K562 (cell line): ENCODE results near the gene ZNF148. TPM values are rescaled to one million over a fixed set of nuclear protein-coding genes. Genes with fewer than 3 reads are reported as not detected.

Source experiments
- ATAC-seq: fragments of 200-7000 bp; cut with Tn5 transposase; 3 replicates; pipeline ENCODE4 v1.9.1; 2020; ENCODE audit warnings: moderate library complexity
- BruUV-seq: library from RNA; stranded (reverse); fragments of 400-500 nt; replicated peaks from 2 replicates; lab custom pipeline; 2021; lab: Mats Ljungman, UMichigan
- CTCF ChIA-PET: fragments of 300-600 bp; formaldehyde crosslinking; extraction: SDS; loops from one replicate; lab custom pipeline; 2021; ENCODE audit warnings: low intra/inter-chr PET ratio; lab: Yijun Ruan, JAX
- POLR2A ChIA-PET: fragments of 300-600, 350-650 bp; sonication (Branson Sonifier 250); formaldehyde crosslinking; extraction: SDS; loops from one replicate; lab custom pipeline; 2021; ENCODE audit warnings: antibody characterized with exemption, inconsistent platforms; lab: Yijun Ruan, JAX
- DNase-seq, 4 experiments: peaks; one replicate each; pipeline versions ENCODE4 v3.0.0 to v3.0.0-alpha.2; 2011 to 2018; ENCODE audit warnings: low spot score in 3 of 4, mixed read lengths in 3 of 4; ENCODE audit errors: extremely low read depth in 1 of 4
- FAIRE-seq: peaks from 2 replicates; lab custom pipeline; 2011; peaks lifted over from hg19 to GRCh38; lab: Jason Lieb, UNC
- H2AFZ ChIP-seq: 2 replicates; pipeline ENCODE4 v1.6.0; 2011; ENCODE audit warnings: low read depth, low read length, control low read depth, inconsistent platforms
- H3K27ac ChIP-seq: fragments of 200-600 bp; 3 replicates; pipeline ENCODE4 v1.8.0; 2011; ENCODE audit warnings: low read depth, mild to moderate bottlenecking, control low read depth, inconsistent platforms, low read length, moderate library complexity, mixed read lengths; ENCODE audit errors: extremely low read depth
- H3K27me3 ChIP-seq, 2 experiments: fragments of 300-600 bp in 1 of 2; 2 replicates in 1 of 2; 3 replicates in 1 of 2; pipeline versions ENCODE4 v1.6.0 to v1.8.0; 2011; ENCODE audit warnings: inconsistent platforms in 2 of 2, low read length in 2 of 2, mild to moderate bottlenecking in 1 of 2, mixed read lengths in 1 of 2, moderate library complexity in 1 of 2; ENCODE audit not compliant: control insufficient read depth in 2 of 2, insufficient read depth in 2 of 2
- H3K36me3 ChIP-seq: fragments of 300-600 bp; 3 replicates; pipeline ENCODE4 v1.8.0; 2011; ENCODE audit warnings: mild to moderate bottlenecking, low read length, inconsistent platforms; ENCODE audit not compliant: control insufficient read depth, insufficient read depth
- H3K4me1 ChIP-seq, 2 experiments: fragments of 200-600 bp in 1 of 2; replicated peaks in 1 of 2; 2 replicates in 1 of 2; 3 replicates in 1 of 2; pipeline versions ENCODE4 v1.5.1 to v1.8.0; 2011; ENCODE audit warnings: inconsistent platforms in 2 of 2, low read length in 2 of 2, mild to moderate bottlenecking in 1 of 2, mixed read lengths in 1 of 2, moderate library complexity in 1 of 2; ENCODE audit not compliant: control insufficient read depth in 2 of 2, insufficient read depth in 2 of 2
- H3K4me2 ChIP-seq: 2 replicates; pipeline ENCODE4 v1.6.1; 2011; ENCODE audit warnings: low read length, control low read depth, inconsistent platforms, mixed read lengths; ENCODE audit not compliant: insufficient read depth
- H3K4me3 ChIP-seq: fragments of 200-600 bp; sonication (generic), shearing (Covaris generic); 2 replicates; pipeline ENCODE4 v1.5.1; 2016; ENCODE audit warnings: control low read depth, inconsistent platforms
- H3K79me2 ChIP-seq: fragments of 200-600 bp; 3 replicates; pipeline ENCODE4 v1.8.0; 2011; ENCODE audit warnings: low read length, inconsistent platforms; ENCODE audit not compliant: control insufficient read depth, insufficient read depth
- H3K9ac ChIP-seq, 2 experiments: 2 replicates each; pipeline versions ENCODE4 v1.6.0 to v1.6.1; 2011; ENCODE audit warnings: low read depth in 2 of 2, low read length in 2 of 2, control low read depth in 1 of 2, inconsistent platforms in 1 of 2, mild to moderate bottlenecking in 1 of 2, mixed read lengths in 1 of 2; ENCODE audit not compliant: insufficient read depth in 1 of 2
- H3K9me1 ChIP-seq: one replicate; pipeline ENCODE4 v1.6.0; 2011; ENCODE audit warnings: inconsistent platforms, mild to moderate bottlenecking, low read length, moderate library complexity; ENCODE audit not compliant: control insufficient read depth, insufficient read depth
- H3K9me3 ChIP-seq: replicated peaks from 2 replicates; pipeline ENCODE4 v1.5.1; 2011; ENCODE audit warnings: low read depth, low read length, inconsistent platforms; ENCODE audit not compliant: control insufficient read depth, insufficient read depth
- H4K20me1 ChIP-seq: replicated peaks from 2 replicates; pipeline ENCODE4 v1.6.1; 2011; ENCODE audit warnings: low read length, inconsistent platforms, mixed read lengths; ENCODE audit not compliant: control insufficient read depth, insufficient read depth
- ATF1 ChIP-seq, 2 experiments: fragments of 450-650 bp in 1 of 2; IDR thresholded peaks; 2 replicates each; pipeline ENCODE4 v1.6.1; 2016; ENCODE audit warnings: missing compliant biosample characterization in 1 of 2, missing genetic modification characterization in 1 of 2
- CHD2 ChIP-seq: IDR thresholded peaks from 2 replicates; pipeline ENCODE4 v1.6.1; 2011; ENCODE audit warnings: low read depth, low read length
- FUS ChIP-seq: fragments of 200-400 bp; formaldehyde crosslinking; optimal IDR thresholded peaks from 2 replicates; pipeline ENCODE3; 2017; ENCODE audit warnings: low read depth, low read length
- MAFK ChIP-seq: IDR thresholded peaks from 2 replicates; pipeline ENCODE4 v1.6.1; 2011; ENCODE audit warnings: low read length, improper control_type of control experiment
- PPARD ChIP-seq: fragments of 250-450 bp; sonication (Bioruptor Pico); IDR thresholded peaks from 2 replicates; pipeline ENCODE4 v1.8.0; 2022; ENCODE audit warnings: inconsistent platforms, mild to moderate bottlenecking, moderate library complexity
- ZBED1 ChIP-seq: IDR thresholded peaks from 2 replicates; pipeline ENCODE4 v1.6.1; 2014
- ZNF3 ChIP-seq: fragments of 250-450 bp; sonication (Bioruptor Pico); IDR thresholded peaks from 2 replicates; pipeline ENCODE4 v1.5.0; 2021; ENCODE audit warnings: mild to moderate bottlenecking, moderate library complexity
- ZNF316 ChIP-seq: fragments of 450-650 bp; IDR thresholded peaks from 2 replicates; pipeline ENCODE4 v1.6.1; 2016
- ZNF77 ChIP-seq: fragments of 250-450 bp; sonication (Bioruptor Pico); IDR thresholded peaks from 2 replicates; pipeline ENCODE4 v1.5.0; 2020
- WGBS: fragments of 100-300 bp; shearing (Covaris generic); methylation state at CpG from one replicate; pipeline ENCODE4 v1.1.6; 2016; ENCODE audit warnings: low coverage, mixed read lengths; ENCODE audit not compliant: insufficient coverage; ENCODE audit errors: missing lambda C conversion rate; 5-methylcytosine and 5-hydroxymethylcytosine counted together
- in situ Hi-C: fragments of 300-500 bp; cut with MboI; formaldehyde crosslinking; loops from 4 replicates; pipeline ENCODE4 v1.15.0; 2018; ENCODE audit warnings: inconsistent platforms, mixed read lengths
- intact Hi-C: fragments of 100-400 bp; cut with micrococcal nuclease; formaldehyde crosslinking; loops from 2 replicates; pipeline ENCODE4 v1.14.2; 2022
- polyA plus RNA-seq, 8 experiments: library from polyadenylated mRNA; depleted of rRNA in 4 of 8; stranded (reverse) in 5 of 8; unstranded in 3 of 8; fragments of >200 nt; fragmentation: Nextera tagmentation in 2 of 8; fragmentation: Illumina TruSeq in 1 of 8; extraction: Ambion mirVana in 2 of 8; extraction: Trizol in 1 of 8; gene quantifications; 2 replicates each; pipeline versions ENCODE4 v1.2.1 to v1.2.3, GENCODE V29; 2011 to 2014; ENCODE audit warnings: inconsistent platforms in 1 of 8, missing spikeins in 1 of 8
- total RNA-seq, 7 experiments: library from RNA; depleted of rRNA in 6 of 7; stranded (reverse); fragments of >200 nt in 6 of 7; fragmentation: Illumina TruSeq in 2 of 7; extraction: Trizol in 2 of 7; gene quantifications; 2 replicates each; pipeline versions ENCODE4 v1.2.1 to v1.2.3, GENCODE V29; 2011 to 2021; ENCODE audit warnings: low replicate concordance in 1 of 7
- TF ChIP-seq, protein P1 (sequence below): fragments of 250-450 bp; sonication (Bioruptor Pico); IDR thresholded peaks from 2 replicates; pipeline ENCODE4 v1.8.0; 2022; ENCODE audit warnings: moderate library complexity, mild to moderate bottlenecking, inconsistent platforms

The ZNF148 gene
- total and polyA plus RNA-seq, 9 of the 15 experiments (the other 6 are each of a cell fraction or from before 2014, with no cell fraction given) = 2.7 to 15.1 (median 8.3) TPM

DNA sequence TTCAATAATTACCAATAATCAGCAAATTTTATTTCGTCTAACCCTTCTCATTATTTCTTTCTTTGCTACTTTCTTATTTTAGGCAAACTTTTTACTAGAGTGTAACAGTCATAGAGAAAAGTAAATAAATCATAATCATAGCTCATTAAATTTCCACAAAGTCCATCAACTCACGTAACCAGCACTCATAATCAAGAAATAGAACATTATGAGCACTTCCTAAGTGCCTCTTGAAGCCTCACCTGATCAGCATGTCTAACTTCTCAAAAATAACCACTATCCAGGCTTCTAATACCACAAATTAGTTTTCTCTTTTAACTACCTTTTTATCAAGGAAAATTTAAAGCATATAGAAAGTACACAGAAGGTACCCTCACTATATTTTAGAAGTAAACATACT lies 124.2 kb downstream of the ZNF148 start:
- Histone ChIP-seq H3K9me1 (no peaks in the 10 kb centered on the region), H4K20me1 (no peaks in the 10 kb centered on the region), H3K79me2 (no peaks in the 10 kb centered on the region), H3K9ac (no peak overlapping the region), H3K27ac (no peak overlapping the region), H2AFZ (no peak overlapping the region), H3K27me3 (no peaks in the 10 kb centered on the region), H3K4me2 (no peak overlapping the region), H3K4me1 (no peaks in the 10 kb centered on the region), H3K9me3 (no peaks in the 10 kb centered on the region), H3K36me3 (no peaks in the 10 kb centered on the region), H3K4me3 (no peak overlapping the region)
- intact Hi-C loops (no loop called here), in situ Hi-C loops (no loop called here)
- no TSS peak for BruUV-seq
- no peak for ATAC-seq
- TF ChIP-seq ZBED1 (no peak), ATF1 (CRISPR knock-in tag; IDR thresholded peaks at IDR 0.05) (no peak), ATF1 (tag; IDR thresholded peaks at IDR 0.05) (no peak), ZNF316 (peak; percentile 37), FUS (no peak)
- TF ChIP-seq, protein P1, sequence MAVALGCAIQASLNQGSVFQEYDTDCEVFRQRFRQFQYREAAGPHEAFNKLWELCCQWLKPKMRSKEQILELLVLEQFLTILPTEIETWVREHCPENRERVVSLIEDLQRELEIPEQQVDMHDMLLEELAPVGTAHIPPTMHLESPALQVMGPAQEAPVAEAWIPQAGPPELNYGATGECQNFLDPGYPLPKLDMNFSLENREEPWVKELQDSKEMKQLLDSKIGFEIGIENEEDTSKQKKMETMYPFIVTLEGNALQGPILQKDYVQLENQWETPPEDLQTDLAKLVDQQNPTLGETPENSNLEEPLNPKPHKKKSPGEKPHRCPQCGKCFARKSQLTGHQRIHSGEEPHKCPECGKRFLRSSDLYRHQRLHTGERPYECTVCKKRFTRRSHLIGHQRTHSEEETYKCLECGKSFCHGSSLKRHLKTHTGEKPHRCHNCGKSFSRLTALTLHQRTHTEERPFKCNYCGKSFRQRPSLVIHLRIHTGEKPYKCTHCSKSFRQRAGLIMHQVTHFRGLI (CRISPR knock-in tag) = no peak
- POLR2A ChIA-PET = interaction anchor here (1.0 kb wide), 1 partner anchor 9 kb away, joined by 3 read pairs; no protein-coding TSS in a partner anchor
- no peak for FAIRE-seq
- DNase-seq = no peak
- CTCF ChIA-PET = no interaction called here
- whole genome bisulfite sequencing = 82% methylated on average over 1 of the region's 2 CpGs

GRCh38 chr3:125246237-125246636 lies 128.9 kb downstream of the ZNF148 start:
- Histone ChIP-seq H3K9ac (no peak overlapping the region), H4K20me1 (no peaks in the 10 kb centered on the region), H3K4me3 (no peak overlapping the region), H3K9me1 (no peaks in the 10 kb centered on the region), H3K4me2 (no peak overlapping the region), H3K36me3 (no peaks in the 10 kb centered on the region), H3K79me2 (no peaks in the 10 kb centered on the region), H3K4me1 (no peaks in the 10 kb centered on the region), H3K9me3 (no peaks in the 10 kb centered on the region), H3K27me3 (no peaks in the 10 kb centered on the region), H2AFZ (no peak overlapping the region), H3K27ac (no peak overlapping the region)
- intact Hi-C loops (no loop called here), in situ Hi-C loops (no loop called here)
- ATAC-seq = no peak
- no peak for DNase-seq
- CTCF ChIA-PET = no interaction called here
- no peak for FAIRE-seq
- POLR2A ChIA-PET = no interaction called here
- WGBS = 86% methylated on average over 1 of the region's 1 CpG
- no TSS peak for BruUV-seq
- TF ChIP-seq ZNF77 (CRISPR knock-in tag) (no peak), ZNF3 (CRISPR knock-in tag) (no peak), MAFK (peak; percentile 20; the same call in 1 of the 2 replicates), ZNF316 (peak; percentile 39; the same call in 1 of the 2 replicates), CHD2 (no peak), PPARD (CRISPR knock-in tag) (no peak)
